ENCODE results near the gene DLX4. TPM values are rescaled to one million over a fixed set of nuclear protein-coding genes. Genes with fewer than 3 reads are reported as not detected.

The DLX4 gene
- total RNA-seq, 1 experiment from 2014 or later, result 0.44 TPM

- intact Hi-C loops (cut with micrococcal nuclease), result no loop called here
- DNase-seq (no peak), ATAC-seq (no peak)
- H4K20me1 ChIP-seq (ENCODE audit: low read length), result no peaks in the 10 kb centered on the region
- CTCF ChIA-PET, result interaction anchor here (0.6 kb wide), 1 partner anchor 871 kb away, joined by 9 read pairs; no protein-coding TSS in a partner anchor
- H3K27ac ChIP-seq (ENCODE audit: low read length), result no peak overlapping the region
- no peak overlapping the region for H3K4me3 ChIP-seq (ENCODE audit: low read length)
- H2AFZ ChIP-seq (ENCODE audit: low read length), result no peak overlapping the region
- H3K79me2 ChIP-seq (ENCODE audit: low read length), result no peaks in the 10 kb centered on the region
- H3K4me2 ChIP-seq (ENCODE audit: low read length), result no peak overlapping the region
- TF ChIP-seq EZH2phosphoT487 (IDR thresholded peaks at IDR 0.05; ENCODE audit: borderline replicate concordance, low read length), result no peak
- no peak for TF ChIP-seq CTCF (conservative IDR thresholded peaks at IDR 0.05; ENCODE audit: low read depth, low read length)
- no peaks in the 10 kb centered on the region for H3K36me3 ChIP-seq (ENCODE audit: low read depth, low read length)
- no peaks in the 10 kb centered on the region for H3K9me2 ChIP-seq (replicated peaks; ENCODE audit: low read length)
- H3K4me1 ChIP-seq (ENCODE audit: insufficient read depth, low read length), result no peaks in the 10 kb centered on the region
- no peaks in the 10 kb centered on the region for H3K27me3 ChIP-seq (ENCODE audit: low read length)
- 0 out of 2 replicates have a peak, but pooled peaks cover 9% of the 10 kb centered on the region for H3K9me3 ChIP-seq (ENCODE audit: low read length)
- peaks cover 6% of the 10 kb centered on the region for H3F3A ChIP-seq (ENCODE audit: low read length, unreplicated experiment)
- POLR2A ChIA-PET (ENCODE audit: unreplicated experiment), result no interaction called here
- no TSS peak for BruUV-seq (replicated peaks)
- no peak overlapping the region for H3K9ac ChIP-seq (ENCODE audit: low read length)
Measured at GRCh38 chr17:50018909-50019308, 49.9 kb downstream of the DLX4 start.

- POLR2A ChIA-PET (ENCODE audit: unreplicated experiment), result no interaction called here
- no peak overlapping the region for H3K27ac ChIP-seq (ENCODE audit: low read length)
- BruUV-seq (replicated peaks), result no TSS peak
- no peak overlapping the region for H3K4me2 ChIP-seq (ENCODE audit: low read length)
- H3K4me1 ChIP-seq (ENCODE audit: insufficient read depth, low read length), result peaks cover under 1% of the 10 kb centered on the region; the same call in 1 of the 2 replicates
- intact Hi-C loops (cut with micrococcal nuclease), result no loop called here
- H3K79me2 ChIP-seq (ENCODE audit: low read length), result no peaks in the 10 kb centered on the region
- peaks cover 16% of the 10 kb centered on the region for H3F3A ChIP-seq (ENCODE audit: low read length, unreplicated experiment)
- no peaks in the 10 kb centered on the region for H3K27me3 ChIP-seq (ENCODE audit: low read length)
- no peaks in the 10 kb centered on the region for H4K20me1 ChIP-seq (ENCODE audit: low read length)
- DNase-seq (no peak), ATAC-seq (no peak)
- TF ChIP-seq EZH2phosphoT487 (IDR thresholded peaks at IDR 0.05; ENCODE audit: borderline replicate concordance, low read length) (no peak), CTCF (conservative IDR thresholded peaks at IDR 0.05; ENCODE audit: low read depth, low read length) (no peak), EZH2 (IDR thresholded peaks at IDR 0.05; ENCODE audit: low read length, unreplicated experiment) (no peak)
- no peak overlapping the region for H3K4me3 ChIP-seq (ENCODE audit: low read length)
- no peak overlapping the region for H3K9ac ChIP-seq (ENCODE audit: low read length)
- peaks cover 8% of the 10 kb centered on the region for H3K9me3 ChIP-seq (ENCODE audit: low read length)
- no peak overlapping the region for H2AFZ ChIP-seq (ENCODE audit: low read length)
- CTCF ChIA-PET, result interaction anchor here (1.2 kb wide), 1 partner anchor 73 kb away, joined by 5 read pairs; no protein-coding TSS in a partner anchor
- H3K9me2 ChIP-seq (replicated peaks; ENCODE audit: low read length), result no peaks in the 10 kb centered on the region
- H3K36me3 ChIP-seq (ENCODE audit: low read depth, low read length), result no peaks in the 10 kb centered on the region
Measured at GRCh38 chr17:50020841-50021599, 52.0 kb downstream of the DLX4 start.

- no peak overlapping the region for H3K9ac ChIP-seq (ENCODE audit: low read length)
- H3K9me2 ChIP-seq (replicated peaks; ENCODE audit: low read length), result no peaks in the 10 kb centered on the region
- no peaks in the 10 kb centered on the region for H3K79me2 ChIP-seq (ENCODE audit: low read length)
- no peak overlapping the region for H3K4me3 ChIP-seq (ENCODE audit: low read length)
- H2AFZ ChIP-seq (ENCODE audit: low read length), result no peak overlapping the region
- POLR2A ChIA-PET (ENCODE audit: unreplicated experiment), result no interaction called here
- H3K27ac ChIP-seq (ENCODE audit: low read length), result no peak overlapping the region
- H3F3A ChIP-seq (ENCODE audit: low read length, unreplicated experiment), result peaks cover 16% of the 10 kb centered on the region
- no peak for TF ChIP-seq CTCF (conservative IDR thresholded peaks at IDR 0.05; ENCODE audit: low read depth, low read length)
- no peak for TF ChIP-seq EZH2phosphoT487 (IDR thresholded peaks at IDR 0.05; ENCODE audit: borderline replicate concordance, low read length)
- no peak for TF ChIP-seq EZH2 (IDR thresholded peaks at IDR 0.05; ENCODE audit: low read length, unreplicated experiment)
- H3K27me3 ChIP-seq (ENCODE audit: low read length), result no peaks in the 10 kb centered on the region
- ATAC-seq, result no peak
- H3K36me3 ChIP-seq (ENCODE audit: low read depth, low read length), result no peaks in the 10 kb centered on the region
- no peaks in the 10 kb centered on the region for H4K20me1 ChIP-seq (ENCODE audit: low read length)
- CTCF ChIA-PET, result interaction anchor here (1.2 kb wide), 1 partner anchor 73 kb away, joined by 5 read pairs; no protein-coding TSS in a partner anchor
- no peak for DNase-seq
- no peak overlapping the region for H3K4me2 ChIP-seq (ENCODE audit: low read length)
- BruUV-seq (replicated peaks), result no TSS peak
- peaks cover 8% of the 10 kb centered on the region for H3K9me3 ChIP-seq (ENCODE audit: low read length)
- H3K4me1 ChIP-seq (ENCODE audit: insufficient read depth, low read length), result peaks cover 8% of the 10 kb centered on the region
- intact Hi-C loops (cut with micrococcal nuclease), result no loop called here
Measured at GRCh38 chr17:50021681-50022370, 52.8 kb downstream of the DLX4 start.
